WTC11 (cell line): ENCODE measurements around the gene IFNK. TPM values are rescaled to one million over a fixed set of nuclear protein-coding genes. Genes with fewer than 3 reads are reported as not detected.

Source experiments
- ATAC-seq: fragments of 200-7000 bp; cut with Tn5 transposase; 2 replicates; pipeline ENCODE4 v1.10.0; 2021; ENCODE audit warnings: mild to moderate bottlenecking, moderate library complexity
- CTCF ChIA-PET: fragments of 300-600 bp; sonication (Branson Sonifier 250); formaldehyde crosslinking; loops from one replicate; lab custom pipeline; 2021; ENCODE audit warnings: antibody characterized with exemption; lab: Charles Lee
- POLR2A ChIA-PET: fragments of 350-600 bp; sonication (Branson Sonifier 250); formaldehyde crosslinking; loops from one replicate; lab custom pipeline; 2021; ENCODE audit warnings: antibody characterized with exemption; lab: Charles Lee
- DNase-seq: peaks from one replicate; pipeline ENCODE4 v3.0.0; 2021; ENCODE audit warnings: low spot score
- H3K27ac Mint-ChIP-seq: 2 replicates; pipeline ENCODE4 v1.8.0; 2021; ENCODE audit warnings: mixed read lengths
- H3K27me3 Mint-ChIP-seq: 2 replicates; pipeline ENCODE4 v1.8.0; 2021; ENCODE audit warnings: low read depth, mild to moderate bottlenecking, moderate library complexity, mixed read lengths
- H3K36me3 Mint-ChIP-seq: 2 replicates; pipeline ENCODE4 v1.8.0; 2021; ENCODE audit warnings: mixed read lengths
- H3K4me1 Mint-ChIP-seq: 2 replicates; pipeline ENCODE4 v1.8.0; 2022; ENCODE audit warnings: mixed read lengths
- H3K4me3 Mint-ChIP-seq: 2 replicates; pipeline ENCODE4 v1.8.0; 2021; ENCODE audit warnings: mild to moderate bottlenecking, moderate library complexity, mixed read lengths
- H3K9me3 Mint-ChIP-seq: 2 replicates; pipeline ENCODE4 v1.8.0; 2021; ENCODE audit warnings: mixed read lengths
- ELF4 ChIP-seq: sonication (generic); formaldehyde crosslinking; IDR thresholded peaks from 2 replicates; pipeline ENCODE4 v1.8.1; 2022; ENCODE audit warnings: low read depth, mild to moderate bottlenecking, moderate library complexity, missing genetic modification reagents
- ESRRA ChIP-seq: sonication (generic); formaldehyde crosslinking; IDR thresholded peaks from 2 replicates; pipeline ENCODE4 v1.8.1; 2022; ENCODE audit warnings: mild to moderate bottlenecking, missing genetic modification reagents, borderline replicate concordance
- FOXK1 ChIP-seq: sonication (generic); formaldehyde crosslinking; IDR thresholded peaks from 2 replicates; pipeline ENCODE4 v1.8.0; 2022; ENCODE audit warnings: mild to moderate bottlenecking, moderate library complexity, missing genetic modification reagents
- HMGA2 ChIP-seq: fragments of 250-450 bp; sonication (Bioruptor Pico); IDR thresholded peaks from 2 replicates; pipeline ENCODE4 v1.4.0; 2021; ENCODE audit warnings: mild to moderate bottlenecking, moderate library complexity
- JUN ChIP-seq: sonication (generic); formaldehyde crosslinking; IDR thresholded peaks from 2 replicates; pipeline ENCODE4 v1.8.0; 2023; ENCODE audit warnings: mild to moderate bottlenecking, missing genetic modification reagents
- NR2C2 ChIP-seq: sonication (generic); formaldehyde crosslinking; IDR thresholded peaks from 2 replicates; pipeline ENCODE4 v1.8.0; 2022; ENCODE audit warnings: mild to moderate bottlenecking, missing genetic modification reagents
- PRRX2 ChIP-seq: fragments of 250-450 bp; sonication (Bioruptor Pico); IDR thresholded peaks from 2 replicates; pipeline ENCODE4 v1.8.0; 2021; ENCODE audit warnings: mild to moderate bottlenecking
- RORB ChIP-seq: fragments of 250-450 bp; sonication (Bioruptor Pico); IDR thresholded peaks from 2 replicates; pipeline ENCODE4 v1.9.0; 2021; ENCODE audit warnings: mild to moderate bottlenecking
- SMAD4 ChIP-seq: sonication (generic); formaldehyde crosslinking; IDR thresholded peaks from 2 replicates; pipeline ENCODE4 v1.8.0; 2022; ENCODE audit warnings: mild to moderate bottlenecking, missing genetic modification reagents
- SOX15 ChIP-seq: fragments of 250-450 bp; sonication (Bioruptor Pico); IDR thresholded peaks from 2 replicates; pipeline ENCODE4 v1.9.0; 2021; ENCODE audit warnings: mild to moderate bottlenecking
- ZBTB21 ChIP-seq: sonication (generic); formaldehyde crosslinking; IDR thresholded peaks from 2 replicates; pipeline ENCODE4 v1.8.1; 2023; ENCODE audit warnings: mild to moderate bottlenecking, missing genetic modification reagents, borderline replicate concordance
- ZNF138 ChIP-seq: sonication (generic); formaldehyde crosslinking; conservative IDR thresholded peaks from 2 replicates; pipeline ENCODE4 v1.8.1; 2022; ENCODE audit warnings: mild to moderate bottlenecking, moderate library complexity, missing genetic modification reagents
- ZNF396 ChIP-seq: fragments of 250-450 bp; sonication (Bioruptor Pico); IDR thresholded peaks from 2 replicates; pipeline ENCODE4 v1.8.0; 2021; ENCODE audit warnings: mild to moderate bottlenecking, moderate library complexity, borderline replicate concordance
- ZNF416 ChIP-seq: fragments of 250-450 bp; sonication (Bioruptor Pico); IDR thresholded peaks from 2 replicates; pipeline ENCODE4 v1.9.0; 2021; ENCODE audit warnings: mild to moderate bottlenecking, inconsistent platforms
- total RNA-seq: library from RNA; stranded (reverse); gene quantifications from 3 replicates; pipeline ENCODE4 v1.2.3, GENCODE V29; 2021
- TF ChIP-seq, protein P1 (sequence below): fragments of 250-450 bp; sonication (Bioruptor Pico); IDR thresholded peaks from 2 replicates; pipeline ENCODE4 v2.1.2; 2022; ENCODE audit warnings: mild to moderate bottlenecking, moderate library complexity
- TF ChIP-seq, protein P2 (sequence below): sonication (generic); formaldehyde crosslinking; IDR thresholded peaks from 2 replicates; pipeline ENCODE4 v1.8.0; 2022; ENCODE audit warnings: mild to moderate bottlenecking, missing genetic modification reagents
- TF ChIP-seq, protein P3 (sequence below): sonication (generic); formaldehyde crosslinking; IDR thresholded peaks from 2 replicates; pipeline ENCODE4 v1.8.1; 2023; ENCODE audit warnings: mild to moderate bottlenecking, missing genetic modification reagents, moderate library complexity
- TF ChIP-seq, protein P4 (sequence below): sonication (generic); formaldehyde crosslinking; IDR thresholded peaks from 2 replicates; pipeline ENCODE4 v1.8.0; 2022; ENCODE audit warnings: mild to moderate bottlenecking, missing genetic modification reagents
- TF ChIP-seq, protein P5 (sequence below): sonication (generic); formaldehyde crosslinking; IDR thresholded peaks from 2 replicates; pipeline ENCODE4 v1.8.0; 2023; ENCODE audit warnings: mild to moderate bottlenecking, missing genetic modification reagents
- TF ChIP-seq, protein P6 (sequence below): sonication (generic); formaldehyde crosslinking; IDR thresholded peaks from 2 replicates; pipeline ENCODE4 v1.8.1; 2022; ENCODE audit warnings: mild to moderate bottlenecking, missing genetic modification reagents, moderate library complexity, borderline replicate concordance

Gene IFNK
- total RNA-seq, 1 experiment from 2014 or later: not detected

DNA sequence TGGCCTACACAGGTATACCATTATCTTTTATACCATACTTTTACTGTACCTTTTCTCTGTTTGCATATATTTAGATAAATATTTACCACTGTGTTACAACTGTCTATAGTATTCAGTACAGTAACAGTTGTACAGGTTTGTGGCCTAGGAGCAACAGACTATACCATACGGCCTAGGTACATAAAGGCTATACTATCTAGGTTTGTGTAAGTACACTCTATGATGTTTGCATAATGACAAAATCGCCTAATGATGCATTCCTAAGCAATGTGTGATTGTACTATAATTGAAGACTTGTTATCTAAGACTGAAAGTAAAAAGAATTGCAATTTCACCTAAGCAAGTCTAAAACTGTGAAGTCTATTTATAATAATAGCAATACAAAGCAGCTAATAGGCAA, 45.3 kb downstream of the IFNK start:
- ATAC-seq (no peak), DNase-seq (no peak)
- CTCF ChIA-PET: no interaction called here
- Mint-ChIP-seq H3K27me3 (peaks cover 2% of the 10 kb centered on the region), H3K27ac (no peak overlapping the region)
- TF ChIP-seq ZNF396 (CRISPR knock-in tag): no peak
- TF ChIP-seq, protein P1, sequence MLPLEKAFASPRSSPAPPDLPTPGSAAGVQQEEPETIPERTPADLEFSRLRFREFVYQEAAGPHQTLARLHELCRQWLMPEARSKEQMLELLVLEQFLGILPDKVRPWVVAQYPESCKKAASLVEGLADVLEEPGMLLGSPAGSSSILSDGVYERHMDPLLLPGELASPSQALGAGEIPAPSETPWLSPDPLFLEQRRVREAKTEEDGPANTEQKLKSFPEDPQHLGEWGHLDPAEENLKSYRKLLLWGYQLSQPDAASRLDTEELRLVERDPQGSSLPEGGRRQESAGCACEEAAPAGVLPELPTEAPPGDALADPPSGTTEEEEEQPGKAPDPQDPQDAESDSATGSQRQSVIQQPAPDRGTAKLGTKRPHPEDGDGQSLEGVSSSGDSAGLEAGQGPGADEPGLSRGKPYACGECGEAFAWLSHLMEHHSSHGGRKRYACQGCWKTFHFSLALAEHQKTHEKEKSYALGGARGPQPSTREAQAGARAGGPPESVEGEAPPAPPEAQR (CRISPR knock-in tag): no peak
- TF ChIP-seq PRRX2: no peak
- no peak for TF ChIP-seq NR2C2 (CRISPR knock-in tag)
- no peak for TF ChIP-seq ZBTB21 (CRISPR knock-in tag)
- no peak for TF ChIP-seq HMGA2 (CRISPR knock-in tag)
- TF ChIP-seq SMAD4 (CRISPR knock-in tag): no peak
- no peak for TF ChIP-seq JUN (CRISPR knock-in tag)
- TF ChIP-seq, protein P2, sequence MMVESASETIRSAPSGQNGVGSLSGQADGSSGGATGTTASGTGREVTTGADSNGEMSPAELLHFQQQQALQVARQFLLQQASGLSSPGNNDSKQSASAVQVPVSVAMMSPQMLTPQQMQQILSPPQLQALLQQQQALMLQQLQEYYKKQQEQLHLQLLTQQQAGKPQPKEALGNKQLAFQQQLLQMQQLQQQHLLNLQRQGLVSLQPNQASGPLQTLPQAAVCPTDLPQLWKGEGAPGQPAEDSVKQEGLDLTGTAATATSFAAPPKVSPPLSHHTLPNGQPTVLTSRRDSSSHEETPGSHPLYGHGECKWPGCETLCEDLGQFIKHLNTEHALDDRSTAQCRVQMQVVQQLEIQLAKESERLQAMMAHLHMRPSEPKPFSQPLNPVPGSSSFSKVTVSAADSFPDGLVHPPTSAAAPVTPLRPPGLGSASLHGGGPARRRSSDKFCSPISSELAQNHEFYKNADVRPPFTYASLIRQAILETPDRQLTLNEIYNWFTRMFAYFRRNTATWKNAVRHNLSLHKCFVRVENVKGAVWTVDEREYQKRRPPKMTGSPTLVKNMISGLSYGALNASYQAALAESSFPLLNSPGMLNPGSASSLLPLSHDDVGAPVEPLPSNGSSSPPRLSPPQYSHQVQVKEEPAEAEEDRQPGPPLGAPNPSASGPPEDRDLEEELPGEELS (CRISPR knock-in tag): no peak
- TF ChIP-seq SOX15: no peak
- TF ChIP-seq, protein P3, sequence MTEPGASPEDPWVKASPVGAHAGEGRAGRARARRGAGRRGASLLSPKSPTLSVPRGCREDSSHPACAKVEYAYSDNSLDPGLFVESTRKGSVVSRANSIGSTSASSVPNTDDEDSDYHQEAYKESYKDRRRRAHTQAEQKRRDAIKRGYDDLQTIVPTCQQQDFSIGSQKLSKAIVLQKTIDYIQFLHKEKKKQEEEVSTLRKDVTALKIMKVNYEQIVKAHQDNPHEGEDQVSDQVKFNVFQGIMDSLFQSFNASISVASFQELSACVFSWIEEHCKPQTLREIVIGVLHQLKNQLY: no peak
- TF ChIP-seq, protein P4, sequence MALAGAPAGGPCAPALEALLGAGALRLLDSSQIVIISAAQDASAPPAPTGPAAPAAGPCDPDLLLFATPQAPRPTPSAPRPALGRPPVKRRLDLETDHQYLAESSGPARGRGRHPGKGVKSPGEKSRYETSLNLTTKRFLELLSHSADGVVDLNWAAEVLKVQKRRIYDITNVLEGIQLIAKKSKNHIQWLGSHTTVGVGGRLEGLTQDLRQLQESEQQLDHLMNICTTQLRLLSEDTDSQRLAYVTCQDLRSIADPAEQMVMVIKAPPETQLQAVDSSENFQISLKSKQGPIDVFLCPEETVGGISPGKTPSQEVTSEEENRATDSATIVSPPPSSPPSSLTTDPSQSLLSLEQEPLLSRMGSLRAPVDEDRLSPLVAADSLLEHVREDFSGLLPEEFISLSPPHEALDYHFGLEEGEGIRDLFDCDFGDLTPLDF (CRISPR knock-in tag): no peak
- TF ChIP-seq FOXK1 (CRISPR knock-in tag): no peak
- TF ChIP-seq ZNF138 (CRISPR knock-in tag): no peak
- TF ChIP-seq, all 79 proteins: peak for 0
- peaks cover 22% of the 10 kb centered on the region for H3K4me1 Mint-ChIP-seq
- H3K4me3 Mint-ChIP-seq: no peak overlapping the region
- H3K9me3 Mint-ChIP-seq: no peaks in the 10 kb centered on the region
- H3K36me3 Mint-ChIP-seq: peaks cover 17% of the 10 kb centered on the region
- POLR2A ChIA-PET: no interaction called here

DNA sequence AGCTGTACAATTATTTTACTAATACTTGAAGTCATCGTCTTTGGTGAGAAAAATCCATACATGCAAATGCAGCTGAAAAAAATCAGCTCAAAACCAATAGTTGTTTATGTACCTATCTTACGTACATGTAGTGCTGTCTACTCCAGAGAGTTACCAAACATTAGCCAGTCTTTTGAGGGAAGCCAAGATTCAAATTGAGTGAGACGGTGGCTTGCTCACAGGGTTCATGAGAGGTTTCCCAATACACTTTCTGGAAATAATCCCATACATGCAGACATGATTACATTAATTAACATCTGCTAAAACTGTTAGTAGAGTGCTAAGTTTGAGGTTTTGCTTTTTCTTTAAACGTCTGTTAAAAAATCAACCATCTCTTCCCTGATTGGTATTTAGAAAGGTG, 46.9 kb downstream of the IFNK start:
- POLR2A ChIA-PET: no interaction called here
- Mint-ChIP-seq H3K9me3 (no peaks in the 10 kb centered on the region), H3K36me3 (peaks cover 9% of the 10 kb centered on the region), H3K4me3 (no peak overlapping the region), H3K27ac (no peak overlapping the region), H3K27me3 (peaks cover 17% of the 10 kb centered on the region), H3K4me1 (peaks cover 27% of the 10 kb centered on the region)
- DNase-seq: no peak
- CTCF ChIA-PET: no interaction called here
- no peak for ATAC-seq
- TF ChIP-seq ESRRA (CRISPR knock-in tag): no peak
- TF ChIP-seq, protein P5, sequence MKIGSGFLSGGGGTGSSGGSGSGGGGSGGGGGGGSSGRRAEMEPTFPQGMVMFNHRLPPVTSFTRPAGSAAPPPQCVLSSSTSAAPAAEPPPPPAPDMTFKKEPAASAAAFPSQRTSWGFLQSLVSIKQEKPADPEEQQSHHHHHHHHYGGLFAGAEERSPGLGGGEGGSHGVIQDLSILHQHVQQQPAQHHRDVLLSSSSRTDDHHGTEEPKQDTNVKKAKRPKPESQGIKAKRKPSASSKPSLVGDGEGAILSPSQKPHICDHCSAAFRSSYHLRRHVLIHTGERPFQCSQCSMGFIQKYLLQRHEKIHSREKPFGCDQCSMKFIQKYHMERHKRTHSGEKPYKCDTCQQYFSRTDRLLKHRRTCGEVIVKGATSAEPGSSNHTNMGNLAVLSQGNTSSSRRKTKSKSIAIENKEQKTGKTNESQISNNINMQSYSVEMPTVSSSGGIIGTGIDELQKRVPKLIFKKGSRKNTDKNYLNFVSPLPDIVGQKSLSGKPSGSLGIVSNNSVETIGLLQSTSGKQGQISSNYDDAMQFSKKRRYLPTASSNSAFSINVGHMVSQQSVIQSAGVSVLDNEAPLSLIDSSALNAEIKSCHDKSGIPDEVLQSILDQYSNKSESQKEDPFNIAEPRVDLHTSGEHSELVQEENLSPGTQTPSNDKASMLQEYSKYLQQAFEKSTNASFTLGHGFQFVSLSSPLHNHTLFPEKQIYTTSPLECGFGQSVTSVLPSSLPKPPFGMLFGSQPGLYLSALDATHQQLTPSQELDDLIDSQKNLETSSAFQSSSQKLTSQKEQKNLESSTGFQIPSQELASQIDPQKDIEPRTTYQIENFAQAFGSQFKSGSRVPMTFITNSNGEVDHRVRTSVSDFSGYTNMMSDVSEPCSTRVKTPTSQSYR (CRISPR knock-in tag): no peak
- no peak for TF ChIP-seq RORB
- TF ChIP-seq, protein P6, sequence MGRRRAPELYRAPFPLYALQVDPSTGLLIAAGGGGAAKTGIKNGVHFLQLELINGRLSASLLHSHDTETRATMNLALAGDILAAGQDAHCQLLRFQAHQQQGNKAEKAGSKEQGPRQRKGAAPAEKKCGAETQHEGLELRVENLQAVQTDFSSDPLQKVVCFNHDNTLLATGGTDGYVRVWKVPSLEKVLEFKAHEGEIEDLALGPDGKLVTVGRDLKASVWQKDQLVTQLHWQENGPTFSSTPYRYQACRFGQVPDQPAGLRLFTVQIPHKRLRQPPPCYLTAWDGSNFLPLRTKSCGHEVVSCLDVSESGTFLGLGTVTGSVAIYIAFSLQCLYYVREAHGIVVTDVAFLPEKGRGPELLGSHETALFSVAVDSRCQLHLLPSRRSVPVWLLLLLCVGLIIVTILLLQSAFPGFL (CRISPR knock-in tag): no peak
- no peak for TF ChIP-seq ZNF416
- no peak for TF ChIP-seq ELF4 (CRISPR knock-in tag)
